Measurements from ENCODE around the gene SLC25A52.
"Not testable (repeated sequence)": the region's sequence is repeated elsewhere in the genome, so short reads cannot be mapped to it uniquely, and the experiment has no call there.

Gene SLC25A52

GRCh38 chr18:31760695-31761094, at the start of gene SLC25A52:
Gene SLC25A52, minus strand, starts transcription at chr18:31760880. Its CDS starts 219 bp downstream, at chr18:31760661.
- DNase-seq (ENCODE audit: low read depth) = no peak

- DNase-seq (ENCODE audit: low read depth) = not testable (repeated sequence)
Measured at GRCh38 chr18:31809049-31809448, 48.4 kb upstream of the SLC25A52 start.

GRCh38 chr18:31801078-31801477, 40.4 kb upstream of the SLC25A52 start:
- DNase-seq (ENCODE audit: low read depth) = no peak

GRCh38 chr18:31799257-31799656, 38.6 kb upstream of the SLC25A52 start:
- DNase-seq (ENCODE audit: low read depth) = not testable (repeated sequence)

- DNase-seq (ENCODE audit: low read depth) = no peak
Measured at GRCh38 chr18:31798399-31798798, 37.7 kb upstream of the SLC25A52 start.

GRCh38 chr18:31795747-31796146, 35.1 kb upstream of the SLC25A52 start:
- no peak for DNase-seq (ENCODE audit: low read depth)

GRCh38 chr18:31793531-31793930, 32.9 kb upstream of the SLC25A52 start:
- DNase-seq (ENCODE audit: low read depth) = no peak

- no peak for DNase-seq (ENCODE audit: low read depth)
Measured at GRCh38 chr18:31792580-31792911, 31.9 kb upstream of the SLC25A52 start.

- no peak for DNase-seq (ENCODE audit: low read depth)
Measured at GRCh38 chr18:31791817-31792579, 31.3 kb upstream of the SLC25A52 start.

GRCh38 chr18:31789409-31789808, 28.7 kb upstream of the SLC25A52 start:
- DNase-seq (ENCODE audit: low read depth) = no peak

- no peak for DNase-seq (ENCODE audit: low read depth)
Measured at GRCh38 chr18:31783059-31783458, 22.4 kb upstream of the SLC25A52 start.

- DNase-seq (ENCODE audit: low read depth) = no peak
Measured at GRCh38 chr18:31778391-31778950, 17.8 kb upstream of the SLC25A52 start.

GRCh38 chr18:31776093-31776492, 15.4 kb upstream of the SLC25A52 start:
- DNase-seq (ENCODE audit: low read depth) = no peak

- no peak for DNase-seq (ENCODE audit: low read depth)
Measured at GRCh38 chr18:31774962-31775361, 14.3 kb upstream of the SLC25A52 start.

- DNase-seq (ENCODE audit: low read depth) = no peak
Measured at GRCh38 chr18:31774477-31774785, 13.8 kb upstream of the SLC25A52 start.

GRCh38 chr18:31773774-31774476, 13.2 kb upstream of the SLC25A52 start:
- DNase-seq (ENCODE audit: low read depth) = no peak

- no peak for DNase-seq (ENCODE audit: low read depth)
Measured at GRCh38 chr18:31772699-31773098, 12.0 kb upstream of the SLC25A52 start.

- DNase-seq (ENCODE audit: low read depth) = no peak
Measured at GRCh38 chr18:31750273-31750672, 10.4 kb downstream of the SLC25A52 start.

- DNase-seq (ENCODE audit: low read depth) = no peak
Measured at GRCh38 chr18:31746396-31746795, 14.3 kb downstream of the SLC25A52 start.

- no peak for DNase-seq (ENCODE audit: low read depth)
Measured at GRCh38 chr18:31744321-31745067, 16.2 kb downstream of the SLC25A52 start.

GRCh38 chr18:31743600-31743999, 17.1 kb downstream of the SLC25A52 start:
- not testable (repeated sequence) for DNase-seq (ENCODE audit: low read depth)

GRCh38 chr18:31741097-31741735, 19.5 kb downstream of the SLC25A52 start:
- DNase-seq (ENCODE audit: low read depth) = no peak
